Endothelial cell of umbilical vein (primary cell): Measurements from ENCODE around the gene UBP1. TPM values are rescaled to one million over a fixed set of nuclear protein-coding genes. Genes with fewer than 3 reads are reported as not detected.
"Not testable (repeated sequence)": the region's sequence is repeated elsewhere in the genome, so short reads cannot be mapped to it uniquely, and the experiment has no call there.

Experiments used
- BruUV-seq: library from RNA; stranded (reverse); fragments of 400-500 nt; replicated peaks from 2 replicates; lab custom pipeline; 2021; lab: Mats Ljungman, UMichigan
- CTCF ChIA-PET: fragments of 300-600, 350-600 bp; sonication (Branson Sonifier 250); formaldehyde crosslinking; loops from one replicate; lab custom pipeline; 2021; ENCODE audit warnings: antibody characterized with exemption, inconsistent platforms; lab: Charles Lee
- POLR2A ChIA-PET: fragments of 300-600, 350-600 bp; sonication (Branson Sonifier 250); formaldehyde crosslinking; loops from one replicate; lab custom pipeline; 2021; ENCODE audit warnings: antibody characterized with exemption, inconsistent platforms; lab: Charles Lee
- DNase-seq: peaks from one replicate; pipeline ENCODE4 v3.0.0-alpha.2; 2011; ENCODE audit warnings: low read depth, low spot score
- FAIRE-seq: peaks from 2 replicates; lab custom pipeline; 2011; peaks lifted over from hg19 to GRCh38; lab: Jason Lieb, UNC
- H2AFZ ChIP-seq: 2 replicates; pipeline ENCODE4 v1.6.0; 2012; ENCODE audit warnings: low read depth, low read length, control low read depth, inconsistent platforms
- H3K27ac ChIP-seq: 2 replicates; pipeline ENCODE4 v1.5.1; 2011; ENCODE audit warnings: low read depth, mild to moderate bottlenecking, control low read depth, low read length, moderate library complexity; ENCODE audit not compliant: insufficient read depth
- H3K27me3 ChIP-seq, 2 experiments: 2 replicates each; pipeline versions ENCODE4 v1.6.0 to v1.6.1; 2011; ENCODE audit warnings: low read length in 2 of 2, mixed read lengths in 1 of 2; ENCODE audit not compliant: control insufficient read depth in 2 of 2, insufficient read depth in 2 of 2
- H3K36me3 ChIP-seq, 2 experiments: 2 replicates in 1 of 2; 3 replicates in 1 of 2; pipeline ENCODE4 v1.5.1; 2011; ENCODE audit warnings: low read length in 2 of 2, mild to moderate bottlenecking in 1 of 2, moderate library complexity in 1 of 2; ENCODE audit not compliant: control insufficient read depth in 2 of 2, insufficient read depth in 2 of 2; ENCODE audit errors: extremely low read depth in 1 of 2
- H3K4me1 ChIP-seq: 3 replicates; pipeline ENCODE4 v1.5.1; 2011; ENCODE audit warnings: mild to moderate bottlenecking, low read length; ENCODE audit not compliant: control insufficient read depth, insufficient read depth; ENCODE audit errors: extremely low read depth
- H3K4me2 ChIP-seq: 2 replicates; pipeline ENCODE4 v1.6.1; 2011; ENCODE audit warnings: low read length, control low read depth, mixed read lengths; ENCODE audit not compliant: insufficient read depth
- H3K4me3 ChIP-seq, 3 experiments: fragments of 200-600 bp in 1 of 3; sonication (generic), shearing (Covaris generic) in 1 of 3; replicated peaks in 1 of 3; 2 replicates each; pipeline ENCODE4 v1.5.1; 2011 to 2016; ENCODE audit warnings: control low read depth in 3 of 3, low read length in 3 of 3, mild to moderate bottlenecking in 2 of 3, inconsistent platforms in 1 of 3, low read depth in 1 of 3, moderate library complexity in 1 of 3; ENCODE audit not compliant: insufficient read depth in 1 of 3
- H3K79me2 ChIP-seq: 2 replicates; pipeline ENCODE4 v1.6.0; 2012; ENCODE audit warnings: low read length, inconsistent platforms; ENCODE audit not compliant: control insufficient read depth, insufficient read depth
- H3K9ac ChIP-seq: replicated peaks from 2 replicates; pipeline ENCODE3; 2011; ENCODE audit warnings: low read length, control low read depth; ENCODE audit not compliant: insufficient read depth; ENCODE audit errors: extremely low read depth
- H3K9me1 ChIP-seq: replicated peaks from 3 replicates; pipeline ENCODE4 v1.6.0; 2011; ENCODE audit warnings: mild to moderate bottlenecking, low read length; ENCODE audit not compliant: control insufficient read depth, insufficient read depth; ENCODE audit errors: extremely low read depth
- H3K9me3 ChIP-seq: replicated peaks from 2 replicates; pipeline ENCODE4 v1.5.1; 2012; ENCODE audit warnings: low read length, inconsistent platforms; ENCODE audit not compliant: control insufficient read depth, insufficient read depth
- H4K20me1 ChIP-seq: replicated peaks from 2 replicates; pipeline ENCODE3; 2011; ENCODE audit warnings: mild to moderate bottlenecking, low read length; ENCODE audit not compliant: control insufficient read depth, insufficient read depth; ENCODE audit errors: extremely low read depth
- MYC ChIP-seq: IDR thresholded peaks from one replicate; pipeline ENCODE4 v1.6.1; 2011; ENCODE audit warnings: mild to moderate bottlenecking, low read depth, low read length
- dilution Hi-C: fragments of 300-500 bp; cut with MboI; formaldehyde crosslinking; loops from one replicate; pipeline ENCODE4 v1.15.0; 2019; ENCODE audit warnings: low sequenced_read_pairs; ENCODE audit not compliant: extremely low pct_ligation_motif_present
- intact Hi-C: fragments of 100-400 bp; cut with micrococcal nuclease; formaldehyde crosslinking; loops from one replicate; pipeline ENCODE4 v1.10.0; 2022
- polyA plus RNA-seq, 4 experiments: library from polyadenylated mRNA; depleted of rRNA in 3 of 4; stranded (reverse) in 3 of 4; unstranded in 1 of 4; fragments of >200 nt; gene quantifications; 2 replicates each; pipeline versions ENCODE4 v1.2.1 to v1.2.3, GENCODE V29; 2011 to 2012; ENCODE audit warnings: missing spikeins in 1 of 4
- total RNA-seq: library from RNA; stranded (reverse); gene quantifications from 2 replicates; pipeline ENCODE4 v1.2.3, GENCODE V29; 2021

The UBP1 gene
- total and polyA plus RNA-seq, 2 donors (not counting 3 experiments of a cell fraction or from before 2014, with no cell fraction given), result 60.2 to 90.5 TPM

GRCh38 chr3:33447958-33448357 is 7.8 kb upstream of the UBP1 start:
- Histone ChIP-seq H3K9ac (no peak overlapping the region), H3K27me3 (no peaks in the 10 kb centered on the region), H3K36me3 (no peaks in the 10 kb centered on the region), H3K27ac (no peak overlapping the region), H4K20me1 (no peaks in the 10 kb centered on the region), H3K79me2 (no peaks in the 10 kb centered on the region), H3K4me3 (no peak overlapping the region), H3K9me1 (no peaks in the 10 kb centered on the region), H3K4me2 (no peak overlapping the region), H3K4me1 (no peaks in the 10 kb centered on the region), H2AFZ (no peak overlapping the region), H3K9me3 (no peaks in the 10 kb centered on the region)
- ChIA-PET POLR2A (no interaction called here), CTCF (no interaction called here)
- no TSS peak for BruUV-seq
- intact Hi-C loops, result no loop called here
- no peak for DNase-seq
- TF ChIP-seq MYC, result no peak
- no peak for FAIRE-seq
- dilution Hi-C loops, result no loop called here

- H3K4me3 ChIP-seq, H3K27ac ChIP-seq, H3K27me3 ChIP-seq, H3K36me3 ChIP-seq, intact Hi-C loops, H3K9ac ChIP-seq, CTCF ChIA-PET, H2AFZ ChIP-seq, BruUV-seq, DNase-seq, H4K20me1 ChIP-seq, H3K79me2 ChIP-seq, FAIRE-seq, POLR2A ChIA-PET, H3K9me3 ChIP-seq, H3K4me1 ChIP-seq, dilution Hi-C loops, H3K4me2 ChIP-seq, H3K9me1 ChIP-seq: not testable (repeated sequence)
Measured at GRCh38 chr3:33447256-33447625, 7.0 kb upstream of the UBP1 start.
